Dermis blood vessel endothelial cell (primary cell): ENCODE data around the gene ABCB11. TPM values are rescaled to one million over a fixed set of nuclear protein-coding genes. Genes with fewer than 3 reads are reported as not detected.
"Not testable (repeated sequence)": the region's sequence is repeated elsewhere in the genome, so short reads cannot be mapped to it uniquely, and the experiment has no call there.

Experiments used
- DNase-seq: peaks from one replicate; pipeline ENCODE4 v3.0.0; 2010
- total RNA-seq: library from RNA; depleted of rRNA; stranded (reverse); fragments of >200 nt; gene quantifications from 2 replicates; pipeline ENCODE4 v1.2.3, GENCODE V29; 2014

Gene ABCB11
- total RNA-seq, 1 donor from 2014 or later, result under 0.01 TPM

GRCh38 chr2:168970711-168971233 lies 60.4 kb downstream of the ABCB11 start:
- DNase-seq, result no peak

DNA sequence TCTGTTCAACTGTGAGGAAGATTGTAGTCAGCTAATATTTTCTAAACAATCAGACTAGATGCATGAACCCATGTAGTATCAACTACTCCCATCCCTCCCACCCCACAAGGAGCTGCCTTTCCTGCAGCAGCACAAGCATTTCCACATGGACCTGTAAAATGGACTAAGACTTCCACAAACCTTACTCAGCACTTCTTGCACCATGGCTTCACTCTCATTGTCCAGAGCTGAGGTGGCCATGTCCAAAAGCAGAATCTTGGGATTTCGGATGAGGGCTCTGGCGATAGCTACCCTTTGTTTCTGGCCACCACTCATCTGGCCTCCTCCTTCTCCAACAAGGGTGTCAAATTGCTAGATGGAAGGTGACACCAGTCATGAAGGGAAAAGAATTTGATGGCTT lies 61.3 kb downstream of the ABCB11 start:
- DNase-seq, result no peak

- no peak for DNase-seq
Observed at GRCh38 chr2:168968342-168968741, 62.8 kb downstream of the ABCB11 start.

DNA sequence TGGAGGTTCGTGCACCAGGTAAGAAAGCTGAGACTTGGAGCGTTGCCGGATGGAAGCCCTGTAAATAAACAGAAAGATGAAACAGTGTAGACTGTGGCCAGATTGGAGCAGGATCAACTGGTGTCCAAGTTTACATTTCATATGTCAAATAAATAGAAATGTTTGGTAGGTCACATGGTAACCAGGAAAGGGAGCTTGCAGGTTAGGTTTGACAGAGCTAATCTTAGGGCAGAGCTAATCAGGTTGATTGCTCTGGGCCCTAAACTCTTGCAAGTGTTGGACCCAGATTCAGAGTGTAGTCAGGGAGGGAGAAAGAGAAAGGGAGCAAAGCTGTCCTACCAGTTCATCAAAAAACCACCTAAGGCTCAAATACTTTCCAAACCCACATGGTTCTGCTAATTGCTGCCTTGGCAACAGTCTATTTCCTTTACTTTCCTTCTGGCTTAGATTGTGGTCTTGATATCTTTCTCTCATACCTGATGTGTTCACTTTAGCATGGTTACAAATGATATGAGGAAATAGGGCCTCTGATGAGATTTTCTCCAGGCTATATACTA lies 66.8 kb downstream of the ABCB11 start:
- DNase-seq, result no peak

- DNase-seq, result no peak
Observed at GRCh38 chr2:168962636-168963035, 68.5 kb downstream of the ABCB11 start.

GRCh38 chr2:168961450-168962229 lies 69.5 kb downstream of the ABCB11 start:
- DNase-seq, result peak; percentile 87

DNA sequence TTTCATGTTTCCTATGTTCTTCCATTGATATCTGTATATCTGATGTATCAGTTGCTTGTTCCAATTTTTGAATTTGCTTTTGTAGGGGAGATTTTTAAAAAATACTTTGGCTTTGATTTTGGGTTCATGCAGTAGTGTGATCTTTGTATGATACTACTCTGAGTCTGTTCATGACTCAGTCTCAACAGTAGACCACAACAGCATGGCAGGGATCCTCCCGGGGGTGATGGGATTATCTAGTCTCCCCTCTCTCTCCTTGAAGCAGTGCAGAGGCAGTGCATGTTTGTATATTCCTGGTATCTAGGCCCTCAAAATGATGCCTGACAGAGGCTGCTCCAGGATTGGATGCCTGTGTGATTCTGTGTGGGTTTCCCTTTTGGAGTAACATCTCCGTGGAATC lies 74.7 kb downstream of the ABCB11 start:
- DNase-seq, result no peak

DNA sequence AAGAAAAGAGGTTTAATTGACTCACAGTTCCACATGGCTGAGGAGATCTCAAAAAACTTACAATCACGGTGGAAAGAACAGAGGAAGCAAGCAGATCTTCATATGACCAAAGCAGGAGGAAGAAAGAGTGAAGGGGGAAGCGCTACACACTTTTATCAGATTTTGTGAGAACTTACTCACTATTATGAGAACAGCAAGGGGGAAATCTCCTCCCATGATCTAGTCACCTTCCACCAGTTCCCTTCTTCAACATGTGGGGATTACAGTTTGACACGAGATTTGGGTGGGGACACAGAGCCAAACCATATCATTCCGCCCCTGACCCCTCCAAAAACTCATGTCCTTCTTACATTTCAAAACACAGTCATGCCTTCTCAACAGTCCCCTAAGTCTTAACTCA lies 75.8 kb downstream of the ABCB11 start:
- DNase-seq, result no peak

DNA sequence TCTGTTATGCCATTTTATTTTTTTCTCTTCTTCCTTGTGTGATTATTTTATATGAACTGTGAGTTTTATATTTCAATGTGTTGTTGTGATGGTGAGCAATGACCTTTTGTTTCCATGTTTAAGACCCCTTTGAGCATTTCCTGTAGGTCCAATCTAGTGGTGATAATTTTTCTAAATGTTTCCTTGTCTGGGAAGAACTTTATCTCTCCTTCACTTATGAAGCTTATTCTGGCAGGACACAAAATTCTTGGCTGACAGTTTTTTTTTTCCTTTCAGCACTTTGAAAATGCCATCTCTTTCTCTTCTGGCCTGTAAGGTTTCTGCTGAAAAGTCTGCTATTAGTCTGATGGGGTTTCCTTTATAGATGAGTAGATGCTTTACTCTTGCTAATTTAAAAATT lies 76.9 kb downstream of the ABCB11 start:
- DNase-seq, result no peak

DNA sequence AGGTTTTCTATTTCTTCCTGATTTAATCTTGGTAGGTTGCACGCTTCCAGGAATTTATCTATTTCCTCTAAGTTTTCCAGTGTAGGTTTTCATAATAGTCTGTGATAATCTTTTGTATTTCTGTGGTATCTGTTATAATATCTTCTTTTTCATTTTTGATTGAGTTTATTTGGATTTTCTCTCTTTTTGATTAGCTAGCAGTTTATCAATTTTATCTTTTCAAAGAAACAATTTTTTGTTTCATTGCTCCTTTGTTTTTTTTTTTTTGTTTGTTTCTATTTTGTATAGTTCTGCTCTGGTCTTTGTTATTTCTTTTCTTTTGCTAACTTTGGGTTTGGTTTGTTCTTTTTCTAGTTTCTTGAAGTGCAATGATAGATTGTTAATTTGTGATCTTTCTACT lies 78.7 kb downstream of the ABCB11 start:
- DNase-seq, result no peak

DNA sequence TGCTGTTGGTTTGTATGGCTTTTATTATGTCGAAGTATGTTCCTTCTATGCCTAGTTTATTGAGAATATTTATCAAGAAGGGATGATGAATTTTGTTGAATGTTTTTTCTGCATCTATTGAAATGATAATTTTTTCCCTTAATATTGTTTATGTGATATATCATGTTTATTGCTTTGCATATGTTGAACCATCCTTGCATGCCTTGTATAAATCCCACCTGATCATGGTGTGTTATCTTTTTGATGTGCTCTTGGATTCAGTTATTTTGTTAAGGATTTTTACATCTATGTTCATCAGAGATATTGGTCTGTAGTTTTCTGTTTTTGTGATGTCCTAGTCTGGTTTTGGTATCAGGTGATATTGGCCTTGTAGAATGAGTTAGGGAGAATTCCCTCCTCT lies 79.3 kb downstream of the ABCB11 start:
- no peak for DNase-seq

DNA sequence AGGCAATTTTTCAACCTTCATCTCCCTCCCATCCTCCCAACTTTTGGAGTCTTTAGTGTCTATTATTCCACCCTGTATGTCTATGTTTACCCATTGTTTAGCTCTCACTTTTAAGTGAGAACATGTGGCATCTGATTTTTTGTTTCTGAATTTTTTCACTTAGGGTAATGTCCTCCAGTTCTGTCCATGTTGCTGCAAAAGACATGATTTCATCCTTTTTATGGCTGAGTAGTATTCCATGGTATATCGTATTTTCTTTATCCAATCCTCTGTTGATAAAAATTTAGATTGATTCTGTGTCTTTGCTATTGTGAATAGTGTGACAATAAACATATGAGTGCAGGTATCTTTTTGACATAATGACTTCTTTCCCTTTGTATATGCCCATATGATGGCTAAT lies 81.8 kb downstream of the ABCB11 start:
- no peak for DNase-seq

- peak; percentile 47 for DNase-seq
Observed at GRCh38 chr2:168948621-168949212, 82.4 kb downstream of the ABCB11 start.

GRCh38 chr2:168945508-168945907 lies 85.6 kb downstream of the ABCB11 start:
- no peak for DNase-seq

- DNase-seq, result no peak
Observed at GRCh38 chr2:168944065-168944464, 87.1 kb downstream of the ABCB11 start.

- DNase-seq, result no peak
Observed at GRCh38 chr2:168941297-168941696, 89.8 kb downstream of the ABCB11 start.

- DNase-seq, result no peak
Observed at GRCh38 chr2:168939918-168940317, 91.2 kb downstream of the ABCB11 start.

- no peak for DNase-seq
Observed at GRCh38 chr2:168939061-168939460, 92.1 kb downstream of the ABCB11 start.

- peak; percentile 50 for DNase-seq
Observed at GRCh38 chr2:168935810-168936581, 95.1 kb downstream of the ABCB11 start.

DNA sequence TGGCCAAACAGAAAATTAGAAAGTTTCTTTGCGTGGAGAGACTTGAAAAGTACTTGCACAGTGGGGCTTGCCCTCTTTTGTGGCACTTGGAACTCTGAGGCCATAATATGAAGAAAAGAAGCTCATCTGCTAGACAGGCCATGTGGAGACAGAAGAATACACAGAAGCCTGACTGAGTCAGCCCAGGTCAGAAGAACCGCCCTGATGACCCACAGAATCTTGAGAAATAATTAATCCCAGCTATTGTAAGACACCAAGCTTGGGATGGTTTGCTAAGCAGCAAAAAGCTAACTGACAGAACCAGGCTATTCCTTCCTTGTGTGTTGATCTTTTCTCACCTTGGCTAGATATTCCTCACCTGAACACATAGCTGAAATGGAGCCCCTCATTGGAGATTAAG lies 96.3 kb downstream of the ABCB11 start:
- no peak for DNase-seq

- DNase-seq, result not testable (repeated sequence)
Observed at GRCh38 chr2:168932174-168932573, 99.0 kb downstream of the ABCB11 start.

DNA sequence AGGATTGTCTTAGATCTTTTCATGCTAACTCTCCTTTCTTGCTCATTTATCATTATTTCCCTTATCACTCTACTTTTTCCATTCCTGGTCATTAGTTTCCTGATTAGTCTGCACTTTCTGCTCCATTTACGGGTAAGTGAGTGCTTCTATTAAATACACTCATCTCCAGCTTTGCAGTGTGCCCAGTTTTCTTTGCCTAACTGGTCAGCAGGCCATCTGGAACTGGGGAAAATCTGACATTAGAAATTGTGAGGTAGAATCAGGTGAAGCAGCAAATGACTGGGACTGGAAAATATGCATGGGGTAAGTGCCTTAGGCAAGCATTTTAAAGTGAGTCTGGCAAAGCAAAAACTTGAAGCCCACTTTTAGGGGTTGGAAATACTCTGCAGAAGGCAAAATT lies 100.9 kb downstream of the ABCB11 start:
- DNase-seq, result no peak

DNA sequence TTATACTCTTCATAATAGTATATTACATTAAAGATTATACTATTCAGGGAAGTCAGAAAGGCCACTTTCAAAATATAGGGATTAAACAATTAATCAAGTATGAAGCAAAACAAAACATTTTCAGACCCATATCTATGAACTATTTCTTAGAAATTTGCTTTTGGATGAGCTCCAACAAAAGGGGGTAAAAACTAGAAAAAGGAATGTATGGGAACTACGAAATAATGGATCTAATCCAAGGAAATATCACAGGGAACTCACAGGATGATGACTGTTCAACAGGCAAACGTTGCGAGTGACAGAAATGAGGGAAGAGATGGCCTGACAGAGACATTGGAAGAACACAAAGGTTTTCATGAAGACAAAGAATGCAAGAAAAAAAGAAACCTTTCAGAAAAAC lies 102.1 kb downstream of the ABCB11 start:
- DNase-seq, result no peak
